WTC11 (cell line): Measurements from ENCODE around the gene PLCXD1.

Experiments used
- ATF1 ChIP-seq: sonication (generic); formaldehyde crosslinking; IDR thresholded peaks from 2 replicates; pipeline ENCODE4 v1.8.1; 2023; ENCODE audit warnings: mild to moderate bottlenecking, moderate library complexity, missing genetic modification reagents
- CREB1 ChIP-seq: sonication (generic); formaldehyde crosslinking; IDR thresholded peaks from 2 replicates; pipeline ENCODE4 v1.8.0; 2023; ENCODE audit warnings: mild to moderate bottlenecking, missing genetic modification reagents
- CTCF ChIP-seq: fragments of 200-600 bp; IDR thresholded peaks from 2 replicates; pipeline ENCODE4 v1.8.0; 2022; ENCODE audit warnings: antibody characterized with exemption
- ELF4 ChIP-seq: sonication (generic); formaldehyde crosslinking; IDR thresholded peaks from 2 replicates; pipeline ENCODE4 v1.8.1; 2022; ENCODE audit warnings: low read depth, mild to moderate bottlenecking, moderate library complexity, missing genetic modification reagents
- FOXP1 ChIP-seq: sonication (generic); formaldehyde crosslinking; IDR thresholded peaks from 2 replicates; pipeline ENCODE4 v1.8.0; 2022; ENCODE audit warnings: missing genetic modification reagents, mild to moderate bottlenecking, moderate library complexity, borderline replicate concordance
- MAX ChIP-seq: sonication (generic); formaldehyde crosslinking; IDR thresholded peaks from 2 replicates; pipeline ENCODE4 v1.8.0; 2022; ENCODE audit warnings: mild to moderate bottlenecking, missing genetic modification reagents
- NFATC4 ChIP-seq: fragments of 250-450 bp; sonication (Bioruptor Pico); IDR thresholded peaks from 2 replicates; pipeline ENCODE4 v1.9.0; 2021; ENCODE audit warnings: mild to moderate bottlenecking
- NFE2L1 ChIP-seq: sonication (generic); formaldehyde crosslinking; IDR thresholded peaks from 2 replicates; pipeline ENCODE4 v1.8.1; 2023; ENCODE audit warnings: missing genetic modification reagents
- PRDM15 ChIP-seq: sonication (generic); formaldehyde crosslinking; IDR thresholded peaks from 2 replicates; pipeline ENCODE4 v1.8.0; 2022; ENCODE audit warnings: missing genetic modification reagents
- SMAD3 ChIP-seq: sonication (generic); formaldehyde crosslinking; IDR thresholded peaks from 2 replicates; pipeline ENCODE4 v1.8.0; 2022; ENCODE audit warnings: missing genetic modification reagents, mild to moderate bottlenecking, borderline replicate concordance
- ZNF121 ChIP-seq: sonication (generic); formaldehyde crosslinking; IDR thresholded peaks from 2 replicates; pipeline ENCODE4 v1.8.0; 2023; ENCODE audit warnings: missing genetic modification reagents
- ZNF232 ChIP-seq: sonication (generic); formaldehyde crosslinking; IDR thresholded peaks from 2 replicates; pipeline ENCODE4 v1.8.0; 2022; ENCODE audit warnings: mild to moderate bottlenecking, missing genetic modification reagents
- ZNF396 ChIP-seq: fragments of 250-450 bp; sonication (Bioruptor Pico); IDR thresholded peaks from 2 replicates; pipeline ENCODE4 v1.8.0; 2021; ENCODE audit warnings: mild to moderate bottlenecking, moderate library complexity, borderline replicate concordance

GRCh38 chrX:312621-313331 lies 31.6 kb downstream of the PLCXD1 start:
- TF ChIP-seq NFATC4 (no peak), SMAD3 (no peak), MAX (CRISPR knock-in tag) (no peak), FOXP1 (CRISPR knock-in tag) (no peak), CTCF (no peak), ZNF232 (CRISPR knock-in tag) (no peak), ZNF121 (no peak), ATF1 (CRISPR knock-in tag) (no peak), ELF4 (CRISPR knock-in tag) (no peak), NFE2L1 (no peak), CREB1 (no peak), PRDM15 (CRISPR knock-in tag) (no peak), ZNF396 (CRISPR knock-in tag) (no peak)
